Body of pancreas (tissue), 4 donors: ENCODE data around the gene SMIM13. TPM values are rescaled to one million over a fixed set of nuclear protein-coding genes. Genes with fewer than 3 reads are reported as not detected.

Experiments used
- ATAC-seq: fragments of 150-250 bp; one replicate; pipeline ENCODE4 v1.9.1; 2016
- DNase-seq, 4 donors: peaks; one replicate each; pipeline ENCODE4 v3.0.0-alpha.2; 2019
- H3K27ac ChIP-seq, 4 donors: fragments of 200-600 bp; sonication (generic); 1 replicate in 3 of 4; 2 replicates in 1 of 4; pipeline versions ENCODE4 v1.5.1 to v1.6.1; 2016 to 2019; ENCODE audit warnings: mild to moderate bottlenecking in 1 of 4, mixed read lengths in 1 of 4, moderate library complexity in 1 of 4
- H3K27me3 ChIP-seq, 2 donors: fragments of 200-600 bp; sonication (generic); one replicate each; pipeline ENCODE4 v1.6.0; 2016; ENCODE audit warnings: mild to moderate bottlenecking in 1 of 2
- H3K36me3 ChIP-seq, 2 donors: fragments of 200-600 bp; sonication (generic); replicated peaks in 1 of 2; 2 replicates each; pipeline ENCODE4 v1.5.1; 2016; ENCODE audit warnings: low read depth in 2 of 2; ENCODE audit not compliant: insufficient read depth in 1 of 2
- H3K4me1 ChIP-seq: fragments of 200-600 bp; sonication (generic); one replicate; pipeline ENCODE4 v1.6.0; 2016
- H3K4me3 ChIP-seq, 2 donors: fragments of 200-600 bp; sonication (generic); 1 replicate in 1 of 2; 2 replicates in 1 of 2; pipeline ENCODE4 v1.5.1; 2016 to 2019
- H3K9me3 ChIP-seq, 3 donors: fragments of 200-600 bp; sonication (generic); 1 replicate in 2 of 3; 2 replicates in 1 of 3; pipeline ENCODE4 v1.5.1; 2016
- POLR2A ChIP-seq, 3 donors: fragments of 450-650 bp; IDR thresholded peaks; one replicate each; pipeline ENCODE4 v1.6.1; 2016; ENCODE audit warnings: antibody characterized with exemption in 3 of 3, mild to moderate bottlenecking in 2 of 3
- WGBS, 2 donors: methylation state at CpG; one replicate each; pipeline ENCODE4 v1.1.5; 2017; 5-methylcytosine and 5-hydroxymethylcytosine counted together
- intact Hi-C: fragments of 100-400 bp; cut with DNase I; formaldehyde crosslinking; loops from one replicate; pipeline ENCODE4 v1.15.1; 2023
- total RNA-seq, 2 donors: library from RNA; depleted of rRNA; stranded (reverse); fragments of >200 nt; gene quantifications; one replicate each; pipeline ENCODE4 v1.1.0, GENCODE V29; 2016
- TF ChIP-seq, protein P1 (sequence below), 7 experiments: fragments of 450-650 bp in 4 of 7; fragments of 200-600 bp in 3 of 7; sonication (generic) in 3 of 7; IDR thresholded peaks; one replicate each; pipeline ENCODE4 v1.5.1; 2016 to 2019; ENCODE audit warnings: antibody characterized with exemption in 7 of 7

The SMIM13 gene
- total RNA-seq, 2 donors from 2014 or later, result 4.4 to 5.6 TPM

DNA sequence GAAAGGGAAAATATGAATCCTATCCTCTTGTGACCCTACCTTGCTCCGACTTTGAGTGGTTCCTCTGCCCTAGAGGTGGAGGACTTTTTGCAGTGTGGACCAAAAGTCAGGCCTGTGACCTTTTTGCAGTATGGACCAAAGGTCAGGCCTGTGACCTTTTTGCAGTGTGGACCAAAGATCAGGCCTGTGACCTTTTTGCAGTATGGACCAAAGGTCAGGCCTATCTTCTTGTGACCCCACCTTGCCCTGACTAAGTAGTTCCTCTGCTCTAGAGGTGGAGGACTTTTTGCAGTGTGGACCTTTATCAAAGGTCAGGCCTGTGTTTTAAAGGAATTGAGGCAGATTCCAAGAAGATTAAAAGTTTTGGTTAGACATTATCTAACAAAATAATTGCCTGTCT lies 28.7 kb downstream of the SMIM13 start:
- 80 to 92% methylated on average over 1 of the region's 1 CpG for WGBS, 2 donors
- no peak for ATAC-seq

DNA sequence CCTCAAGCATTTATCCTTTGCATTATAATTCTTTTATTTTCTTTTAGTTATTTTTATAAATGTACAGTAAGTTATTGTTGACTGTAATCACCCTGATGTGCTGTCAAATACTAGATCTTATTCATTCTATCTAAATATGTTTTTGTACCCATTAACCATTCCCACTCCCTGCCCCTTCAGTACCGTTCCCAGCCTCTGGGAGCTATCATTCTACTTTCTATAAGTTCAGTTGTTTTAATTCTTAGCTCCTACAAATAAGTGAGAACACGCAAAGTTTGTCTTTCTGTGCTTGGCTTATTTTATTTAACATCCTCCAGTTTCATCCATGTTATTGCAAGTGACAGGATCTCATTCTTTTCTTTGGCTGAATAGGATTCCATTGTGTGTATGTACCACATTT lies 30.3 kb downstream of the SMIM13 start:
- 97 to 98% methylated on average over 2 of the region's 2 CpGs for WGBS, 2 donors
- H3K36me3 ChIP-seq, result no peaks in the 10 kb centered on the region
- no peak for TF ChIP-seq POLR2A (IDR thresholded peaks at IDR 0.05)
- TF ChIP-seq, protein P1, sequence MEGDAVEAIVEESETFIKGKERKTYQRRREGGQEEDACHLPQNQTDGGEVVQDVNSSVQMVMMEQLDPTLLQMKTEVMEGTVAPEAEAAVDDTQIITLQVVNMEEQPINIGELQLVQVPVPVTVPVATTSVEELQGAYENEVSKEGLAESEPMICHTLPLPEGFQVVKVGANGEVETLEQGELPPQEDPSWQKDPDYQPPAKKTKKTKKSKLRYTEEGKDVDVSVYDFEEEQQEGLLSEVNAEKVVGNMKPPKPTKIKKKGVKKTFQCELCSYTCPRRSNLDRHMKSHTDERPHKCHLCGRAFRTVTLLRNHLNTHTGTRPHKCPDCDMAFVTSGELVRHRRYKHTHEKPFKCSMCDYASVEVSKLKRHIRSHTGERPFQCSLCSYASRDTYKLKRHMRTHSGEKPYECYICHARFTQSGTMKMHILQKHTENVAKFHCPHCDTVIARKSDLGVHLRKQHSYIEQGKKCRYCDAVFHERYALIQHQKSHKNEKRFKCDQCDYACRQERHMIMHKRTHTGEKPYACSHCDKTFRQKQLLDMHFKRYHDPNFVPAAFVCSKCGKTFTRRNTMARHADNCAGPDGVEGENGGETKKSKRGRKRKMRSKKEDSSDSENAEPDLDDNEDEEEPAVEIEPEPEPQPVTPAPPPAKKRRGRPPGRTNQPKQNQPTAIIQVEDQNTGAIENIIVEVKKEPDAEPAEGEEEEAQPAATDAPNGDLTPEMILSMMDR (IDR thresholded peaks at IDR 0.05), result peak in 1 of 7 experiments; percentile 9
- H3K27ac ChIP-seq, result no peak overlapping the region
- intact Hi-C loops, result no loop called here
- DNase-seq (no peak), ATAC-seq (no peak)
- H3K9me3 ChIP-seq, result no peaks in the 10 kb centered on the region
- H3K4me3 ChIP-seq, result no peak overlapping the region
- H3K27me3 ChIP-seq, result no peaks in the 10 kb centered on the region
- H3K4me1 ChIP-seq, result peaks cover 14% of the 10 kb centered on the region

More for the DNA sequence above, 28.7 kb downstream of the SMIM13 start:
- H3K27ac ChIP-seq, result no peak overlapping the region
- DNase-seq, result no peak
- no peaks in the 10 kb centered on the region for H3K36me3 ChIP-seq
- H3K27me3 ChIP-seq, result no peaks in the 10 kb centered on the region
- no peaks in the 10 kb centered on the region for H3K9me3 ChIP-seq
- no peak overlapping the region for H3K4me3 ChIP-seq
- intact Hi-C loops, result no loop called here
- no peak for TF ChIP-seq POLR2A (IDR thresholded peaks at IDR 0.05)
- TF ChIP-seq, protein P1 (IDR thresholded peaks at IDR 0.05), result no peak
- peaks cover 14% of the 10 kb centered on the region for H3K4me1 ChIP-seq

DNA sequence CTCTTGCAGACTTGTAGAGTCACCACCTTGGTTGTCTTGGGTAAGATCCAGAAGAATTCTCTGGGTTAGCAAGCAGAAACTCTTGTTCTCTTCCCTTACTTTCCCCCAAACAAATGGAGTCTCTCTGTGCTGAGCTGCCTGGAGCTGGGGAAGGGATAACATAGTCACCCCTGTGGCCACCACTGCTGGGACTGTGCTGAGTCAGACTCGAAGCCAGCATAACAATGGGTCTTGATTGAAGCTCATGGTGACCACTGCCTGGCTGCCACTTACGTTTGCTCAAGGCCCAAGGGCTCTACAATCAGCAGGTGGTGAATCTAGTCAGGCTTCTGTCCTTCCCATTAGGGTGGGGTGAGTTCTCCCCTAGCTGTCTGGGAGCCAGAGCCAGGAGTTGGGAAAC lies 33.2 kb downstream of the SMIM13 start:
- no peak for TF ChIP-seq POLR2A (IDR thresholded peaks at IDR 0.05)
- TF ChIP-seq, protein P1 (IDR thresholded peaks at IDR 0.05), result no peak
- 75 to 77% methylated on average over 2 of the region's 2 CpGs for WGBS, 2 donors
- no peak overlapping the region for H3K27ac ChIP-seq

DNA sequence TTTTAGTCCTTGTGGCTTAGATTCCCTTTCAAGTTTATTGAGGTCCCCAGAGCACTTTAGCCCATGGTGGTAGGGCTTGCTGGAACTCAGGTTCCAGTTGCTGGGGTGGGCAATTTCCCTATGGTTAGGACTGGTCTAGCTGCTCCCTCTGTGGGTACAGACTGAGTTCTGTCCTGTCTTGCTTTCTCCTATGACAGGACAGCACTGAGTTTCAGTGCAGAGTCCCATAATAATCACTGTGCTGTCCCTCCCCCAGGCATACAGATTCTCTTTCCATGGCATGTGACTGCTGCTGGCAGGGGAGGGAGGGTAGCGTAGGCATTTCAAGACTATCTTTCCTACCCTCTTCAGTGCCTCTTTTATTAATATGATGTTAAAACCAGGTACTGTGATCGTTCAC lies 35.0 kb downstream of the SMIM13 start:
- no peak for ATAC-seq
- H3K36me3 ChIP-seq, result no peaks in the 10 kb centered on the region
- 94 to 97% methylated on average over 2 of the region's 2 CpGs for WGBS, 2 donors

More for the DNA sequence above, 33.2 kb downstream of the SMIM13 start:
- Histone ChIP-seq H3K36me3 (no peaks in the 10 kb centered on the region), H3K4me1 (no peaks in the 10 kb centered on the region), H3K9me3 (no peaks in the 10 kb centered on the region), H3K4me3 (no peak overlapping the region), H3K27me3 (no peaks in the 10 kb centered on the region)
- ATAC-seq (no peak), DNase-seq (no peak)
- intact Hi-C loops, result no loop called here

More for the DNA sequence above, 35.0 kb downstream of the SMIM13 start:
- no peak for DNase-seq
- no peak overlapping the region for H3K4me3 ChIP-seq
- H3K4me1 ChIP-seq, result no peaks in the 10 kb centered on the region
- no peaks in the 10 kb centered on the region for H3K27me3 ChIP-seq
- H3K27ac ChIP-seq, result no peak overlapping the region
- no peak for TF ChIP-seq POLR2A (IDR thresholded peaks at IDR 0.05)
- TF ChIP-seq, protein P1 (IDR thresholded peaks at IDR 0.05), result no peak
- intact Hi-C loops, result no loop called here
- no peaks in the 10 kb centered on the region for H3K9me3 ChIP-seq
